RWPE1 (cell line): ENCODE measurements around the gene CPN2.

Experiments used
- CTCF ChIA-PET: fragments of 350-600 bp; sonication (Branson Sonifier 250); formaldehyde crosslinking; extraction: SDS; loops from one replicate; lab custom pipeline; 2021; lab: Yijun Ruan, JAX
- POLR2A ChIA-PET: fragments of 400-600 bp; formaldehyde crosslinking; extraction: SDS; loops from one replicate; lab custom pipeline; 2020; ENCODE audit warnings: antibody characterized with exemption; ENCODE audit not compliant: low non-redundant PET; lab: Yijun Ruan, JAX
- DNase-seq: peaks from one replicate; pipeline ENCODE4 v3.0.0; 2012; ENCODE audit warnings: low spot score
- H3K27ac ChIP-seq: fragments of 450-650 bp; 2 replicates; pipeline ENCODE4 v1.5.1; 2017
- CTCF ChIP-seq: fragments of 450-650 bp; conservative IDR thresholded peaks from 2 replicates; pipeline ENCODE4 v1.5.1; 2017; ENCODE audit warnings: low read depth, mild to moderate bottlenecking

Gene CPN2

GRCh38 chr3:194351080-194351672 lies at the start of gene CPN2:
Gene CPN2 (minus strand): TSS chr3:194351328. CDS start chr3:194342702, 8,626 bp downstream.
- no peak for TF ChIP-seq CTCF
- H3K27ac ChIP-seq: no peak within 1 kb of the TSS
- ChIA-PET POLR2A (no interaction called here), CTCF (no interaction called here)
- DNase-seq: no peak

- POLR2A ChIA-PET: no interaction called here
- CTCF ChIA-PET: interaction anchor here (0.6 kb wide), 1 partner anchor 550 kb away, joined by 7 read pairs; no protein-coding TSS in a partner anchor
- DNase-seq: no peak
Measured at GRCh38 chr3:194399874-194400411, 48.8 kb upstream of the CPN2 start.

GRCh38 chr3:194399166-194399565 lies 48.0 kb upstream of the CPN2 start, which contains the start of gene GP5:
Gene GP5 (minus strand): TSS chr3:194399266. CDS start chr3:194398282, 984 bp downstream.
- TF ChIP-seq CTCF: no peak
- ChIA-PET POLR2A (no interaction called here), CTCF (interaction anchor here (0.6 kb wide), 2 partner anchors 53 to 549 kb away, joined by 4 to 7 read pairs; no protein-coding TSS in a partner anchor)
- no peak for DNase-seq
- no peak within 1 kb of the TSS for H3K27ac ChIP-seq

More at GRCh38 chr3:194399874-194400411, 48.8 kb upstream of the CPN2 start:
- H3K27ac ChIP-seq: no peak overlapping the region
- TF ChIP-seq CTCF: no peak

- CTCF ChIA-PET: interaction anchor here (0.6 to 0.9 kb wide), 2 partner anchors 54 to 65 kb away, joined by 4 read pairs; no protein-coding TSS in a partner anchor
- TF ChIP-seq CTCF: no peak
- DNase-seq: no peak
- POLR2A ChIA-PET: no interaction called here
- H3K27ac ChIP-seq: no peak overlapping the region
Measured at GRCh38 chr3:194397757-194398312, 46.7 kb upstream of the CPN2 start.

GRCh38 chr3:194396859-194397756 lies 46.0 kb upstream of the CPN2 start:
- no peak overlapping the region for H3K27ac ChIP-seq
- ChIA-PET CTCF (interaction anchor here (0.6 to 0.9 kb wide), 3 partner anchors 53 to 666 kb away, joined by 3 to 4 read pairs (median 3); no protein-coding TSS in a partner anchor), POLR2A (no interaction called here)
- TF ChIP-seq CTCF: no peak
- DNase-seq: no peak

GRCh38 chr3:194396539-194396858 lies 45.4 kb upstream of the CPN2 start:
- ChIA-PET POLR2A (no interaction called here), CTCF (interaction anchor here (0.6 kb wide), 1 partner anchor 665 kb away, joined by 3 read pairs; no protein-coding TSS in a partner anchor)
- TF ChIP-seq CTCF: no peak
- no peak overlapping the region for H3K27ac ChIP-seq
- DNase-seq: no peak
